ENCODE results near the gene PLCB1. TPM values are rescaled to one million over a fixed set of nuclear protein-coding genes. Genes with fewer than 3 reads are reported as not detected.

PLCB1 gene
- total and polyA plus RNA-seq, 2 donors (not counting 1 experiment from before 2014, with no cell fraction given), result 13.4 to 23.3 TPM

GRCh38 chr20:8223091-8223870, 91.2 kb downstream of the PLCB1 start:
- H3K9ac ChIP-seq (ENCODE audit: insufficient read depth, low read length), result peak overlapping the region; percentile 2
- H2AFZ ChIP-seq (ENCODE audit: low read length), result no peak overlapping the region
- peak overlapping the region in 2 of 4 experiments; percentile 9 to 32 for H3K4me3 ChIP-seq (replicated peaks in 1 of 4; ENCODE audit: control extremely low read depth in 1 of 4, insufficient read depth in 1 of 4, low read depth in 3 of 4, low read length in 4 of 4)
- no peak for TF ChIP-seq EZH2 (IDR thresholded peaks at IDR 0.05; ENCODE audit: low read length, missing control alignments)
- no peak for TF ChIP-seq CTCF (conservative IDR thresholded peaks at IDR 0.05 in 1 of 2, IDR thresholded peaks at IDR 0.05 in 1 of 2; ENCODE audit: low read depth in 1 of 2, low read length in 2 of 2)
- peak; percentile 92 to 93 for DNase-seq (ENCODE audit: low read depth in 2 of 2)
- no peaks in the 10 kb centered on the region for H3K36me3 ChIP-seq (ENCODE audit: control insufficient read depth, insufficient read depth, low read length)
- no peaks in the 10 kb centered on the region for H3K9me3 ChIP-seq (ENCODE audit: control insufficient read depth, insufficient read depth, low read depth, low read length)
- peaks cover 24% of the 10 kb centered on the region for H3K4me1 ChIP-seq (ENCODE audit: control insufficient read depth, extremely low read depth, insufficient read depth, low read length)
- H4K20me1 ChIP-seq (ENCODE audit: control insufficient read depth, extremely low read depth, insufficient read depth, low read length), result no peaks in the 10 kb centered on the region
- H3K4me2 ChIP-seq (ENCODE audit: extremely low read depth, insufficient read depth, low read length), result peak overlapping the region; percentile 66
- no peaks in the 10 kb centered on the region for H3K79me2 ChIP-seq (ENCODE audit: control insufficient read depth, insufficient read depth, low read length)
- no peaks in the 10 kb centered on the region for H3K27me3 ChIP-seq (ENCODE audit: control insufficient read depth, insufficient read depth, low read length)
- H3K27ac ChIP-seq (ENCODE audit: insufficient read depth, low read length), result peak overlapping the region; percentile 79

- no peaks in the 10 kb centered on the region for H3K36me3 ChIP-seq (ENCODE audit: control insufficient read depth, insufficient read depth, low read length)
- TF ChIP-seq CTCF (conservative IDR thresholded peaks at IDR 0.05 in 1 of 2, IDR thresholded peaks at IDR 0.05 in 1 of 2; ENCODE audit: low read depth in 1 of 2, low read length in 2 of 2), result no peak
- TF ChIP-seq EZH2 (IDR thresholded peaks at IDR 0.05; ENCODE audit: low read length, missing control alignments), result no peak
- H3K4me2 ChIP-seq (ENCODE audit: extremely low read depth, insufficient read depth, low read length), result no peak overlapping the region
- H3K4me3 ChIP-seq (replicated peaks in 1 of 4; ENCODE audit: control extremely low read depth in 1 of 4, insufficient read depth in 1 of 4, low read depth in 3 of 4, low read length in 4 of 4), result no peak overlapping the region
- no peak overlapping the region for H3K27ac ChIP-seq (ENCODE audit: insufficient read depth, low read length)
- H2AFZ ChIP-seq (ENCODE audit: low read length), result no peak overlapping the region
- H4K20me1 ChIP-seq (ENCODE audit: control insufficient read depth, extremely low read depth, insufficient read depth, low read length), result no peaks in the 10 kb centered on the region
- peaks cover 18% of the 10 kb centered on the region for H3K4me1 ChIP-seq (ENCODE audit: control insufficient read depth, extremely low read depth, insufficient read depth, low read length)
- H3K9ac ChIP-seq (ENCODE audit: insufficient read depth, low read length), result no peak overlapping the region
- no peaks in the 10 kb centered on the region for H3K9me3 ChIP-seq (ENCODE audit: control insufficient read depth, insufficient read depth, low read depth, low read length)
- no peak for DNase-seq (ENCODE audit: low read depth in 2 of 2)
- no peaks in the 10 kb centered on the region for H3K79me2 ChIP-seq (ENCODE audit: control insufficient read depth, insufficient read depth, low read length)
- no peaks in the 10 kb centered on the region for H3K27me3 ChIP-seq (ENCODE audit: control insufficient read depth, insufficient read depth, low read length)
Measured at GRCh38 chr20:8225658-8226057, 93.6 kb downstream of the PLCB1 start.

GRCh38 chr20:8226106-8226505, 94.0 kb downstream of the PLCB1 start:
- no peaks in the 10 kb centered on the region for H3K9me3 ChIP-seq (ENCODE audit: control insufficient read depth, insufficient read depth, low read depth, low read length)
- H3K4me1 ChIP-seq (ENCODE audit: control insufficient read depth, extremely low read depth, insufficient read depth, low read length), result peaks cover 17% of the 10 kb centered on the region
- H3K27me3 ChIP-seq (ENCODE audit: control insufficient read depth, insufficient read depth, low read length), result no peaks in the 10 kb centered on the region
- H3K9ac ChIP-seq (ENCODE audit: insufficient read depth, low read length), result no peak overlapping the region
- H3K4me2 ChIP-seq (ENCODE audit: extremely low read depth, insufficient read depth, low read length), result no peak overlapping the region
- no peak overlapping the region for H2AFZ ChIP-seq (ENCODE audit: low read length)
- no peak for TF ChIP-seq EZH2 (IDR thresholded peaks at IDR 0.05; ENCODE audit: low read length, missing control alignments)
- TF ChIP-seq CTCF (conservative IDR thresholded peaks at IDR 0.05 in 1 of 2, IDR thresholded peaks at IDR 0.05 in 1 of 2; ENCODE audit: low read depth in 1 of 2, low read length in 2 of 2), result no peak
- H3K36me3 ChIP-seq (ENCODE audit: control insufficient read depth, insufficient read depth, low read length), result no peaks in the 10 kb centered on the region
- H4K20me1 ChIP-seq (ENCODE audit: control insufficient read depth, extremely low read depth, insufficient read depth, low read length), result no peaks in the 10 kb centered on the region
- no peak overlapping the region for H3K27ac ChIP-seq (ENCODE audit: insufficient read depth, low read length)
- DNase-seq (ENCODE audit: low read depth in 2 of 2), result no peak
- H3K4me3 ChIP-seq (replicated peaks in 1 of 4; ENCODE audit: control extremely low read depth in 1 of 4, insufficient read depth in 1 of 4, low read depth in 3 of 4, low read length in 4 of 4), result no peak overlapping the region
- no peaks in the 10 kb centered on the region for H3K79me2 ChIP-seq (ENCODE audit: control insufficient read depth, insufficient read depth, low read length)
